Pancreas (tissue), 10 donors: ENCODE measurements around the gene ZNF444. TPM values are rescaled to one million over a fixed set of nuclear protein-coding genes. Genes with fewer than 3 reads are reported as not detected.
"Not testable (repeated sequence)": the region's sequence is repeated elsewhere in the genome, so short reads cannot be mapped to it uniquely, and the experiment has no call there.

Experiments used
- ATAC-seq, 4 donors: fragments of 200-7000 bp; cut with Tn5 transposase; one replicate each; pipeline versions ENCODE4 v1.8.0 to v1.9.1; 2020; ENCODE audit warnings: mild to moderate bottlenecking in 4 of 4, moderate library complexity in 4 of 4
- DNase-seq, 6 donors: peaks; one replicate each; pipeline ENCODE4 v3.0.0-alpha.2; 2020
- FAIRE-seq: peaks from 2 replicates; lab custom pipeline; 2012; peaks lifted over from hg19 to GRCh38; lab: Jason Lieb, UNC
- H3K27ac ChIP-seq, 4 donors: fragments of 200-600 bp; sonication (generic); 1 replicate in 3 of 4; 2 replicates in 1 of 4; pipeline versions ENCODE4 v1.5.0 to v1.8.0; 2020
- H3K27me3 ChIP-seq, 4 donors: fragments of 200-600 bp; one replicate each; pipeline ENCODE4 v1.8.0; 2021
- H3K36me3 ChIP-seq, 3 donors: fragments of 200-600 bp; sonication (generic) in 1 of 3; one replicate each; pipeline versions ENCODE4 v1.5.0 to v1.8.0; 2020 to 2021
- H3K4me1 ChIP-seq, 3 donors: fragments of 200-600 bp; one replicate each; pipeline ENCODE4 v1.8.0; 2021
- H3K4me3 ChIP-seq, 4 donors: fragments of 200-600 bp; sonication (generic) in 2 of 4; one replicate each; pipeline versions ENCODE4 v1.5.0 to v1.8.0; 2020 to 2021
- H3K9me3 ChIP-seq, 4 donors: fragments of 200-600 bp; one replicate each; pipeline ENCODE4 v1.8.0; 2021
- CTCF ChIP-seq, 4 donors: fragments of 200-600 bp; sonication (generic) in 3 of 4; IDR thresholded peaks; one replicate each; pipeline versions ENCODE4 v1.5.0 to v1.8.0; 2021; ENCODE audit warnings: antibody characterized with exemption in 4 of 4
- WGBS, 2 donors: extraction: QIAGEN DNeasy Blood & Tissue Kit; methylation state at CpG; one replicate each; pipeline ENCODE4 v1.1.7; 2013; 5-methylcytosine and 5-hydroxymethylcytosine counted together
- intact Hi-C, 3 donors: fragments of 100-400 bp; cut with DNase I; formaldehyde crosslinking; loops; one replicate each; pipeline versions ENCODE4 v1.11.1 to v1.14.2; 2022
- polyA plus RNA-seq, 2 donors: library from polyadenylated mRNA; stranded (reverse); fragments of 200-250 nt; gene quantifications; one replicate each; pipeline ENCODE4 v1.2.3, GENCODE V29; 2013
- total RNA-seq, 6 donors: library from RNA; stranded (reverse); fragmentation: NEBNext Ultra II Directional in 4 of 6; extraction: Animal tissue kit (Norgen Biotek cat#: 25700) in 4 of 6; gene quantifications; one replicate each; pipeline versions ENCODE4 v1.2.1 to v1.2.4, GENCODE V29; 2021 to 2023
- donor health status: healthy with polysubstance abuse.
- donor health status: DM: no; HTN: no; CAD: no; lungs with moderate emphysema.
- donor health status: DM: no; HTN: no; CAD: no.
- donor health status: control.
- donor health status: control.
- donor health status: Bipolar disorder and iron deficiency.
- donor health status: DM: yes; HTN: yes; CAD: no.
- donor health status: DM: no; HTN: no; CAD: no.
- donor health status: DM: no; HTN: no; CAD: no.
- donor health status: DM: yes; HTN: yes; CAD: no.

ZNF444 gene
- total and polyA plus RNA-seq, 8 donors: 27.9 to 99.0 (median 34.2) TPM

GRCh38 chr19:56199687-56200086, 58.6 kb downstream of the ZNF444 start:
- intact Hi-C loops: no loop called here

GRCh38 chr19:56201973-56202372, 60.9 kb downstream of the ZNF444 start, which contains the start of gene ZSCAN5C:
TSS of gene ZSCAN5C (plus strand) at chr19:56202273. CDS start at chr19:56205914, 3,641 bp downstream.
- WGBS, 2 donors: 74 to 76% methylated on average over 3 of the region's 3 CpGs

More at GRCh38 chr19:56199687-56200086, 58.6 kb downstream of the ZNF444 start:
- Histone ChIP-seq H3K27ac (no peak overlapping the region), H3K4me1 (no peaks in the 10 kb centered on the region), H3K36me3 (no peaks in the 10 kb centered on the region), H3K27me3 (no peaks in the 10 kb centered on the region), H3K4me3 (no peak overlapping the region), H3K9me3 (no peaks in the 10 kb centered on the region)
- DNase-seq (no peak), FAIRE-seq (no peak), ATAC-seq (no peak)
- TF ChIP-seq CTCF (IDR thresholded peaks at IDR 0.05): no peak
- 46 to 53% methylated on average over 7 of the region's 7 CpGs for WGBS, 2 donors

GRCh38 chr19:56207581-56207980, 66.5 kb downstream of the ZNF444 start:
- intact Hi-C loops, FAIRE-seq, ATAC-seq: not testable (repeated sequence)

More at GRCh38 chr19:56201973-56202372, 60.9 kb downstream of the ZNF444 start, which contains the start of gene ZSCAN5C:
- no peak for FAIRE-seq
- ATAC-seq: no peak
- no peaks in the 10 kb centered on the region for H3K4me1 ChIP-seq
- no peak within 1 kb of the TSS for H3K4me3 ChIP-seq
- intact Hi-C loops: no loop called here
- no peaks in the 10 kb centered on the region for H3K9me3 ChIP-seq
- DNase-seq: no peak
- no peaks in the 10 kb centered on the region for H3K36me3 ChIP-seq
- H3K27me3 ChIP-seq: no peaks in the 10 kb centered on the region
- H3K27ac ChIP-seq: no peak within 1 kb of the TSS
- no peak for TF ChIP-seq CTCF (IDR thresholded peaks at IDR 0.05)

GRCh38 chr19:56209091-56209490, 68.0 kb downstream of the ZNF444 start:
- Histone ChIP-seq H3K27me3 (no peaks in the 10 kb centered on the region), H3K36me3 (no peaks in the 10 kb centered on the region), H3K9me3 (no peaks in the 10 kb centered on the region), H3K27ac (no peak overlapping the region), H3K4me1 (no peaks in the 10 kb centered on the region), H3K4me3 (no peak overlapping the region)
- ATAC-seq (no peak), DNase-seq (no peak), FAIRE-seq (no peak)
- intact Hi-C loops: no loop called here
- WGBS, 2 donors: 73 to 79% methylated on average over 12 of the region's 12 CpGs
- TF ChIP-seq CTCF (IDR thresholded peaks at IDR 0.05): no peak

More at GRCh38 chr19:56207581-56207980, 66.5 kb downstream of the ZNF444 start:
- not testable (repeated sequence) for H3K4me3 ChIP-seq, DNase-seq, H3K27ac ChIP-seq, H3K36me3 ChIP-seq, H3K9me3 ChIP-seq, H3K4me1 ChIP-seq, H3K27me3 ChIP-seq
- 71 to 78% methylated on average over 4 of the region's 5 CpGs for WGBS, 2 donors

- intact Hi-C loops, H3K27ac ChIP-seq, H3K36me3 ChIP-seq, DNase-seq, FAIRE-seq, H3K27me3 ChIP-seq, ATAC-seq, H3K4me1 ChIP-seq, H3K9me3 ChIP-seq, H3K4me3 ChIP-seq: not testable (repeated sequence)
- WGBS, 2 donors: 81 to 83% methylated on average over 8 to 9 of the region's 9 CpGs
Measured at GRCh38 chr19:56210036-56210435, 68.9 kb downstream of the ZNF444 start.

Other genes starting within 250 kb of the ZNF444 start
- gene NLRP13, start 209.0 kb upstream of the ZNF444 start, total RNA-seq: not detected
- gene NLRP13, start 209.0 kb upstream of the ZNF444 start, polyA plus RNA-seq: under 1 TPM in 1 of 2 donors, not detected in 1; 0.02 TPM
- not detected for gene NLRP8, start 193.5 kb upstream of the ZNF444 start, total RNA-seq
- gene NLRP8, start 193.5 kb upstream of the ZNF444 start, polyA plus RNA-seq: not detected
- gene NLRP5, start 154.5 kb upstream of the ZNF444 start, total RNA-seq: not detected
- gene NLRP5, start 154.5 kb upstream of the ZNF444 start, polyA plus RNA-seq: not detected
- 10 to 100 TPM; 22.1 to 41.9 (median 25.6) TPM for gene ZNF787, start 20.0 kb upstream of the ZNF444 start, total RNA-seq
- 10 to 100 TPM; 13.6 to 31.1 TPM for gene ZNF787, start 20.0 kb upstream of the ZNF444 start, polyA plus RNA-seq
- gene GALP, start 34.7 kb downstream of the ZNF444 start, total RNA-seq: not detected
- gene GALP, start 34.7 kb downstream of the ZNF444 start, polyA plus RNA-seq: not detected
- gene ZSCAN5B, start 56.5 kb downstream of the ZNF444 start, total RNA-seq: not detected
- gene ZSCAN5B, start 56.5 kb downstream of the ZNF444 start, polyA plus RNA-seq: under 1 TPM in 1 of 2 donors, not detected in 1; 0.07 TPM
- gene ZSCAN5C, start 61.0 kb downstream of the ZNF444 start, total RNA-seq: not detected
- not detected for gene ZSCAN5C, start 61.0 kb downstream of the ZNF444 start, polyA plus RNA-seq
- gene EDDM13, start 131.5 kb downstream of the ZNF444 start, total RNA-seq: not detected
- under 1 TPM in 1 of 2 donors, not detected in 1; 0.49 TPM for gene EDDM13, start 131.5 kb downstream of the ZNF444 start, polyA plus RNA-seq
- 1 to 10 TPM; 4.8 to 8.1 (median 6.2) TPM for gene ZSCAN5A, start 173.6 kb downstream of the ZNF444 start, total RNA-seq
- 1 to 10 TPM; 4.4 to 5.0 TPM for gene ZSCAN5A, start 173.6 kb downstream of the ZNF444 start, polyA plus RNA-seq